ENCODE results near the gene NUB1.

GRCh38 chr7:151366880-151367222, 25.2 kb downstream of the NUB1 start:
- TF ChIP-seq CTCF (IDR thresholded peaks at IDR 0.05), result no peak
- TF ChIP-seq POLR2A (IDR thresholded peaks at IDR 0.05), result no peak
